AG09319 (cell line): ENCODE measurements around the gene SORBS2.

ENCODE experiments used
- DNase-seq: peaks from one replicate; pipeline ENCODE4 v3.0.0-alpha.2; 2010; ENCODE audit warnings: low read depth; ENCODE audit errors: extremely low read depth
- CTCF ChIP-seq: IDR thresholded peaks from 2 replicates; pipeline ENCODE4 v1.5.1; 2011; ENCODE audit warnings: low read depth, mild to moderate bottlenecking, inconsistent platforms, low read length, moderate library complexity

Gene SORBS2

GRCh38 chr4:185700630-185701029 is 111.4 kb downstream of the SORBS2 start:
- DNase-seq, result no peak
- TF ChIP-seq CTCF, result no peak

GRCh38 chr4:185700048-185700447 is 111.9 kb downstream of the SORBS2 start:
- TF ChIP-seq CTCF, result no peak
- DNase-seq, result no peak

GRCh38 chr4:185697488-185697887 is 114.5 kb downstream of the SORBS2 start:
- no peak for TF ChIP-seq CTCF
- DNase-seq, result no peak

- no peak for TF ChIP-seq CTCF
- no peak for DNase-seq
These were observed 116.3 kb downstream of the SORBS2 start for GRCh38 chr4:185695743-185696142.

GRCh38 chr4:185693548-185694215 is 118.3 kb downstream of the SORBS2 start:
- TF ChIP-seq CTCF, result no peak
- DNase-seq, result no peak

- no peak for TF ChIP-seq CTCF
- no peak for DNase-seq
These were observed 122.6 kb downstream of the SORBS2 start for GRCh38 chr4:185689407-185689806.

GRCh38 chr4:185685804-185686203 is 126.2 kb downstream of the SORBS2 start:
- DNase-seq, result no peak
- TF ChIP-seq CTCF, result no peak
